Panc1 (cell line): Measurements from ENCODE around the gene HDAC7.

Experiments
- SIN3A ChIP-seq: IDR thresholded peaks from 2 replicates; pipeline ENCODE4 v1.6.1; 2012; ENCODE audit warnings: low read depth, mild to moderate bottlenecking, low read length, moderate library complexity, borderline replicate concordance; ENCODE audit not compliant: insufficient read depth
- TF ChIP-seq, protein P1 (sequence below): fragments of 450-650 bp; IDR thresholded peaks from 2 replicates; pipeline ENCODE4 v1.5.1; 2017; ENCODE audit warnings: mild to moderate bottlenecking
- TF ChIP-seq, protein P2 (sequence below), 2 experiments: IDR thresholded peaks; 2 replicates each; pipeline ENCODE4 v1.6.1; 2011 to 2012; ENCODE audit warnings: low read depth in 2 of 2, control low read depth in 1 of 2, low read length in 1 of 2, mild to moderate bottlenecking in 1 of 2, moderate library complexity in 1 of 2; ENCODE audit not compliant: insufficient read depth in 1 of 2

DNA sequence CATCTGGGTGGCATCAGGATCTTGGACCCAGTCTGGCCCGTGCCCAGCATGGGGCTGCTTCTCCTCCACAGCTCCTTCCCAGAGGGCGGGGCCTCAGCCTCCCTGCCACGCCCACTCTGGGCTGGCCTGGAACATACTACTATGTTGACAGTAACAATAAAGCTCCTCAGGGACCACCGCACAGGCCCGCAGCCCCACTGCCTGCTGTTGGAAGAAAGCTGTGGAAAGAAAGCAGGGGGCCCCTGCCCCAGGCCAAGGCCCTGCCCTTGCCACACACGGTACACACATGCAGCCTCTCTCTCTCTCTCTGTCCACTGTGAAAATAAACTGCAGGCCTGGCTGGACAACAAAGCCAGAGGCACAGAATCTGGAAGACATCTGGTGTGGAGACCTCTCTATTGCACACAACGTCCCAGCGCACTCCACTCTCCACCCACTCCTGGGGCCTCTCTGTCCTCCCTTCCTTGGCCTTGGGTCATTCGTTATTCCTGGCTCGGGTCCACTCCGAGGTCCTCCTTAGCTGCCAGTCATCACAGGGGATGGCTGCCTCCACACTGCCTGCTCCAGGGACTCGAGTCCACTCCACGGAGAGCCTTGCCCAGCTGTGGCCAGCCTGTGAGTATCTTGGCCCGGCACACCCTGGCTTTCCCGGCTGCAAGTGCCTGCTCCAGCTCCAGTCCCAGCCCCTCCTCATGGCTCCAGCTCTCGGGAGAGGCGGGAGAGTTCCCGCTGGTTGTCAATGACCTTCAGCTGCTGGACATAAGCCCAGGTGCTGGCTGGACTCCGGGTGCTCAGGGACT lies 82.6 kb downstream of the HDAC7 start:
- TF ChIP-seq SIN3A = no peak
- TF ChIP-seq, protein P1, sequence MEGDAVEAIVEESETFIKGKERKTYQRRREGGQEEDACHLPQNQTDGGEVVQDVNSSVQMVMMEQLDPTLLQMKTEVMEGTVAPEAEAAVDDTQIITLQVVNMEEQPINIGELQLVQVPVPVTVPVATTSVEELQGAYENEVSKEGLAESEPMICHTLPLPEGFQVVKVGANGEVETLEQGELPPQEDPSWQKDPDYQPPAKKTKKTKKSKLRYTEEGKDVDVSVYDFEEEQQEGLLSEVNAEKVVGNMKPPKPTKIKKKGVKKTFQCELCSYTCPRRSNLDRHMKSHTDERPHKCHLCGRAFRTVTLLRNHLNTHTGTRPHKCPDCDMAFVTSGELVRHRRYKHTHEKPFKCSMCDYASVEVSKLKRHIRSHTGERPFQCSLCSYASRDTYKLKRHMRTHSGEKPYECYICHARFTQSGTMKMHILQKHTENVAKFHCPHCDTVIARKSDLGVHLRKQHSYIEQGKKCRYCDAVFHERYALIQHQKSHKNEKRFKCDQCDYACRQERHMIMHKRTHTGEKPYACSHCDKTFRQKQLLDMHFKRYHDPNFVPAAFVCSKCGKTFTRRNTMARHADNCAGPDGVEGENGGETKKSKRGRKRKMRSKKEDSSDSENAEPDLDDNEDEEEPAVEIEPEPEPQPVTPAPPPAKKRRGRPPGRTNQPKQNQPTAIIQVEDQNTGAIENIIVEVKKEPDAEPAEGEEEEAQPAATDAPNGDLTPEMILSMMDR = no peak
- TF ChIP-seq, protein P2, sequence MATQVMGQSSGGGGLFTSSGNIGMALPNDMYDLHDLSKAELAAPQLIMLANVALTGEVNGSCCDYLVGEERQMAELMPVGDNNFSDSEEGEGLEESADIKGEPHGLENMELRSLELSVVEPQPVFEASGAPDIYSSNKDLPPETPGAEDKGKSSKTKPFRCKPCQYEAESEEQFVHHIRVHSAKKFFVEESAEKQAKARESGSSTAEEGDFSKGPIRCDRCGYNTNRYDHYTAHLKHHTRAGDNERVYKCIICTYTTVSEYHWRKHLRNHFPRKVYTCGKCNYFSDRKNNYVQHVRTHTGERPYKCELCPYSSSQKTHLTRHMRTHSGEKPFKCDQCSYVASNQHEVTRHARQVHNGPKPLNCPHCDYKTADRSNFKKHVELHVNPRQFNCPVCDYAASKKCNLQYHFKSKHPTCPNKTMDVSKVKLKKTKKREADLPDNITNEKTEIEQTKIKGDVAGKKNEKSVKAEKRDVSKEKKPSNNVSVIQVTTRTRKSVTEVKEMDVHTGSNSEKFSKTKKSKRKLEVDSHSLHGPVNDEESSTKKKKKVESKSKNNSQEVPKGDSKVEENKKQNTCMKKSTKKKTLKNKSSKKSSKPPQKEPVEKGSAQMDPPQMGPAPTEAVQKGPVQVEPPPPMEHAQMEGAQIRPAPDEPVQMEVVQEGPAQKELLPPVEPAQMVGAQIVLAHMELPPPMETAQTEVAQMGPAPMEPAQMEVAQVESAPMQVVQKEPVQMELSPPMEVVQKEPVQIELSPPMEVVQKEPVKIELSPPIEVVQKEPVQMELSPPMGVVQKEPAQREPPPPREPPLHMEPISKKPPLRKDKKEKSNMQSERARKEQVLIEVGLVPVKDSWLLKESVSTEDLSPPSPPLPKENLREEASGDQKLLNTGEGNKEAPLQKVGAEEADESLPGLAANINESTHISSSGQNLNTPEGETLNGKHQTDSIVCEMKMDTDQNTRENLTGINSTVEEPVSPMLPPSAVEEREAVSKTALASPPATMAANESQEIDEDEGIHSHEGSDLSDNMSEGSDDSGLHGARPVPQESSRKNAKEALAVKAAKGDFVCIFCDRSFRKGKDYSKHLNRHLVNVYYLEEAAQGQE (IDR thresholded peaks at IDR 0.05; ENCODE audit: insufficient read depth in 1 of 2, low read depth in 2 of 2, low read length in 1 of 2) = no peak
